WERI-Rb-1 (cell line): ENCODE data around the gene TGFBR3.

Source experiments
- DNase-seq: peaks from one replicate; pipeline ENCODE4 v3.0.0-alpha.2; 2020
- H3K27ac ChIP-seq: fragments of 250-450 bp; sonication (Bioruptor Pico); 2 replicates; pipeline ENCODE4 v1.5.1; 2020; ENCODE audit warnings: mild to moderate bottlenecking, moderate library complexity
- H3K27me3 ChIP-seq: fragments of 250-450 bp; sonication (Bioruptor Pico); 2 replicates; pipeline ENCODE4 v1.5.1; 2021; ENCODE audit warnings: mild to moderate bottlenecking, low read depth, moderate library complexity; ENCODE audit not compliant: insufficient read depth, severe bottlenecking
- H3K36me3 ChIP-seq: fragments of 250-450 bp; sonication (Bioruptor Pico); 2 replicates; pipeline ENCODE4 v1.5.1; 2020; ENCODE audit warnings: mild to moderate bottlenecking, moderate library complexity
- H3K4me3 ChIP-seq: 2 replicates; pipeline ENCODE4 v1.5.1; 2011; ENCODE audit warnings: low read depth, mild to moderate bottlenecking, control low read depth, low read length
- H3K9me3 ChIP-seq: fragments of 250-450 bp; sonication (Bioruptor Pico); 2 replicates; pipeline ENCODE4 v1.5.1; 2021; ENCODE audit warnings: mild to moderate bottlenecking, moderate library complexity; ENCODE audit not compliant: severe bottlenecking
- TF ChIP-seq, protein P1 (sequence below): IDR thresholded peaks from 2 replicates; pipeline ENCODE4 v1.5.1; 2011; ENCODE audit warnings: low read depth, mild to moderate bottlenecking, control low read depth, inconsistent platforms, low read length

Gene TGFBR3

DNA sequence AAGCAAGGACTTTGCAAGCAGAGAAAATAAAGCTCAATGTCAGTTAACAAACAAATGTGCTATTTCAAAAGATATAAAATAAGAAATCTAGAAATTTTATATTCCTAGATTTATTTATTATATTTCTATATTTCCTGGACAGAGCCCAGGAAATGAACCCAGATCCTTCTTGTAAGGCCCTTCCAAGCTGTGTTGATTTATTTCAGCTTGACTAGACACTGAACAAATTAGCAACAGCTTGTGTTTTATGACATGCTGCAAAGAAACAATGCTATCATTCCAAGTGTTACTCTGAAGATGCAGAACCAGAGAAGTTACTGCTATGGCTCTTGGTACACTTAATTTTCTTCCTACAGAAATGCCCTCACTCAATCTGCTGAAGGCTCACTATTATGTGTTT, 6.2 kb downstream of the TGFBR3 start:
- Histone ChIP-seq H3K4me3 (no peak overlapping the region), H3K27ac (no peak overlapping the region), H3K27me3 (no peaks in the 10 kb centered on the region), H3K36me3 (no peaks in the 10 kb centered on the region), H3K9me3 (no peaks in the 10 kb centered on the region)
- DNase-seq, result no peak
- TF ChIP-seq, protein P1, sequence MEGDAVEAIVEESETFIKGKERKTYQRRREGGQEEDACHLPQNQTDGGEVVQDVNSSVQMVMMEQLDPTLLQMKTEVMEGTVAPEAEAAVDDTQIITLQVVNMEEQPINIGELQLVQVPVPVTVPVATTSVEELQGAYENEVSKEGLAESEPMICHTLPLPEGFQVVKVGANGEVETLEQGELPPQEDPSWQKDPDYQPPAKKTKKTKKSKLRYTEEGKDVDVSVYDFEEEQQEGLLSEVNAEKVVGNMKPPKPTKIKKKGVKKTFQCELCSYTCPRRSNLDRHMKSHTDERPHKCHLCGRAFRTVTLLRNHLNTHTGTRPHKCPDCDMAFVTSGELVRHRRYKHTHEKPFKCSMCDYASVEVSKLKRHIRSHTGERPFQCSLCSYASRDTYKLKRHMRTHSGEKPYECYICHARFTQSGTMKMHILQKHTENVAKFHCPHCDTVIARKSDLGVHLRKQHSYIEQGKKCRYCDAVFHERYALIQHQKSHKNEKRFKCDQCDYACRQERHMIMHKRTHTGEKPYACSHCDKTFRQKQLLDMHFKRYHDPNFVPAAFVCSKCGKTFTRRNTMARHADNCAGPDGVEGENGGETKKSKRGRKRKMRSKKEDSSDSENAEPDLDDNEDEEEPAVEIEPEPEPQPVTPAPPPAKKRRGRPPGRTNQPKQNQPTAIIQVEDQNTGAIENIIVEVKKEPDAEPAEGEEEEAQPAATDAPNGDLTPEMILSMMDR, result no peak

DNA sequence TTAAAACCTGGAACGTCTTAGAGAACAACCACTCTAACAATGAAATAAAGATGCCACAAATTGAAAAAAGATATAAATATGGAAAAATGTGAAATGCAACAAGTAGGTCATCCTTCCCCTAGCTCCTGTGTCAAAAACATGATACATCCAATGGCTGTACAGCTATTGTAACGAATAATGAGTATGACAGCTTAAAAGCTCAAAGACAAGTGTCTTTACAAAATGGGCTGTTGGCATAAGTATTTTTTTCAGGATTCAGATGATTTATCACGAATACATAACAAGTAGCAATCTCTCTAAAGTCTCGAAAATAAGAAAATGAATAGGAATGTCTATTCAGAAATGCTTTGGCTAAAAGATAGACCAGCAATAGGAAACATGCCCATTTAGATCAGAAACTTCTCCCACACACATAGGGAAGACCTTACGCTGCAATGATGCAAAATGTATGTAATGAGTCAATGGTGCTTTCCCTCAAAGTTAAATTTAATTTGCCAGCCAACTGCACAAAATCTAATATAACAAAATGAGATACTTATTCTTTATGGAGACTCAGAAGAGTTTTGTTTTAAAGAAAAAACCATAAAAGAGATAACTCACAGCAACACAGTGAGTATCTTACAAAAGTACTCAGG, 8.3 kb downstream of the TGFBR3 start:
- DNase-seq, result no peak
- H3K9me3 ChIP-seq, result no peaks in the 10 kb centered on the region
- no peaks in the 10 kb centered on the region for H3K27me3 ChIP-seq
- H3K27ac ChIP-seq, result no peak overlapping the region
- no peak overlapping the region for H3K4me3 ChIP-seq
- TF ChIP-seq, protein P1, result no peak
- H3K36me3 ChIP-seq, result no peaks in the 10 kb centered on the region

DNA sequence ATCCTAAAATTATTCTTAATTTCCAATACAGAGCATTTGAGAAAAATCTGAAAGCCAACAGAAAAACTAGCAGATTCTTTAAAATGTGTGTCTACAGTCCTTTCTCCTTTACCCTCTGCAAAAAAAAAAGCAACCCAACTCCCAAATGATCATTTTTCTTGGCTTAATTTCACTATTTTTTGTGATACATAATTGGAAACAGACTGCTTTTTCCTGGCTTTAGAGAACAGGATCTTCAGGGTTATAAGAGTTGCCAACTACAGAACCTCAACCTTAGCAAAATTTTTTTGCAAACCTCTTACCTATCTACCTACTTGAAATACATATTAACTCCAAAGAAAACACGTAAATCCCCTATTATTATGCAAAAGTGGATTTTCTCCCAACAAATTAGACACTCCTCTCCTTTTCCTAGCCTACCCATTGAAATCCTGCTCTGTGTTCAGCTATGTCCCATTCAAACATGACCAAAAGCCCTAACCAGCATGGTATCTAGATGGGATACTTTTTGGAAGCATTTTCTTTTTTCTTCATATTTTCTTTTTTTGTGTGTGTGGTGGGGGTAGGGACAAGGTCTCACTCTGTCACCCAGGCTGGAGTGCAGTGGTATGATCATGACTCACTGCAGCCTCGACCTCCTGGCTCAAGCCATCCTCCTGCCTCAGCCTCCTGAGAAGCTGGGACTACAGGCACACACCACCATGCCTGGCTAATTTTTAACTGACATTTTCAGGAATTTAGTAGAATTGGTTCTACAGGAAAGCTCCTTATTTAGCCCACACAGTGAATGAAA, 9.0 kb downstream of the TGFBR3 start:
- Histone ChIP-seq H3K36me3 (no peaks in the 10 kb centered on the region), H3K9me3 (no peaks in the 10 kb centered on the region), H3K27me3 (no peaks in the 10 kb centered on the region), H3K4me3 (no peak overlapping the region), H3K27ac (no peak overlapping the region)
- TF ChIP-seq, protein P1, result no peak
- DNase-seq, result no peak

DNA sequence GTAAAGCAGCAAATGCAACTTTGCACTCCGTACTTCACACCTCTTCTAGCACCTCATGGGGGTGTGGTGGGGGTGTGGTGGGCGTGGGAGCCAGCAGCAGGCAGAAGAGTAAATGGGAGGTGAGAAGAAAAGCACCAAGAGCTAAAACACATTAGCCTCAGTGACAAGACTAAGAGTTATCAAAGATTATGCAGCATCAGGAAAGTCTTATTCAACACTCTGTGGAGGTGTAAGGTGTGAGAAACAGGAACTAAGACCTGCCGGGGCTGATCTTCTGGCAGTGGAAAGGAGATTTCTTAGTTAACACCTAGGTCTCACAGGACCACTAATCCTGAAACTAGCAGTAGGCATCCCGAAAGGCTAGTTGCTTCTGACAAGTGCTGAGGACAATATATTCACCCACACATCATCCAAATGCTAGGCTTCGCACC, 9.9 kb downstream of the TGFBR3 start:
- H3K4me3 ChIP-seq, result no peak overlapping the region
- H3K27me3 ChIP-seq, result no peaks in the 10 kb centered on the region
- no peaks in the 10 kb centered on the region for H3K9me3 ChIP-seq
- no peaks in the 10 kb centered on the region for H3K36me3 ChIP-seq
- no peak overlapping the region for H3K27ac ChIP-seq
- TF ChIP-seq, protein P1, result no peak
- no peak for DNase-seq

- DNase-seq, result no peak
- Histone ChIP-seq H3K27ac (no peak overlapping the region), H3K4me3 (no peak overlapping the region), H3K36me3 (no peaks in the 10 kb centered on the region), H3K9me3 (no peaks in the 10 kb centered on the region), H3K27me3 (no peaks in the 10 kb centered on the region)
- TF ChIP-seq, protein P1, result no peak
Measured at GRCh38 chr1:91874167-91874566, 11.8 kb downstream of the TGFBR3 start.
